ENCODE data around the gene CISH.

The CISH gene

GRCh38 chr3:50611464-50612233, at the start of gene CISH:
Gene CISH (minus strand): TSS chr3:50611774. CDS start chr3:50611650, 124 bp downstream.
- DNase-seq (ENCODE audit: low read depth in 2 of 2, low spot score in 1 of 2) = peak; percentile 92 to 93

GRCh38 chr3:50660386-50660785, 48.8 kb upstream of the CISH start:
- no peak for DNase-seq (ENCODE audit: low read depth in 2 of 2, low spot score in 1 of 2)

- no peak for DNase-seq (ENCODE audit: low read depth in 2 of 2, low spot score in 1 of 2)
Measured at GRCh38 chr3:50658831-50659230, 47.3 kb upstream of the CISH start.

GRCh38 chr3:50658416-50658815, 46.8 kb upstream of the CISH start:
- DNase-seq (ENCODE audit: low read depth in 2 of 2, low spot score in 1 of 2) = no peak

GRCh38 chr3:50657816-50658215, 46.2 kb upstream of the CISH start:
- DNase-seq (ENCODE audit: low read depth in 2 of 2, low spot score in 1 of 2) = no peak

- no peak for DNase-seq (ENCODE audit: low read depth in 2 of 2, low spot score in 1 of 2)
Measured at GRCh38 chr3:50657407-50657806, 45.8 kb upstream of the CISH start.

GRCh38 chr3:50656417-50657195, 45.0 kb upstream of the CISH start:
- DNase-seq (ENCODE audit: low read depth in 2 of 2, low spot score in 1 of 2) = no peak

- DNase-seq (ENCODE audit: low read depth in 2 of 2, low spot score in 1 of 2) = no peak
Measured at GRCh38 chr3:50655009-50655830, 43.6 kb upstream of the CISH start.

- no peak for DNase-seq (ENCODE audit: low read depth in 2 of 2, low spot score in 1 of 2)
Measured at GRCh38 chr3:50653937-50654595, 42.5 kb upstream of the CISH start.

- no peak for DNase-seq (ENCODE audit: low read depth in 2 of 2, low spot score in 1 of 2)
Measured at GRCh38 chr3:50652709-50653108, 41.1 kb upstream of the CISH start.

- no peak for DNase-seq (ENCODE audit: low read depth in 2 of 2, low spot score in 1 of 2)
Measured at GRCh38 chr3:50651920-50652529, 40.5 kb upstream of the CISH start.

- DNase-seq (ENCODE audit: low read depth in 2 of 2, low spot score in 1 of 2) = no peak
Measured at GRCh38 chr3:50651445-50651844, 39.9 kb upstream of the CISH start.

- DNase-seq (ENCODE audit: low read depth in 2 of 2, low spot score in 1 of 2) = no peak
Measured at GRCh38 chr3:50650018-50650417, 38.4 kb upstream of the CISH start.

GRCh38 chr3:50649451-50649931, 37.9 kb upstream of the CISH start:
- no peak for DNase-seq (ENCODE audit: low read depth in 2 of 2, low spot score in 1 of 2)

- DNase-seq (ENCODE audit: low read depth in 2 of 2, low spot score in 1 of 2) = no peak
Measured at GRCh38 chr3:50648944-50649343, 37.4 kb upstream of the CISH start.

GRCh38 chr3:50648313-50648712, 36.7 kb upstream of the CISH start:
- no peak for DNase-seq (ENCODE audit: low read depth in 2 of 2, low spot score in 1 of 2)

GRCh38 chr3:50645378-50645777, 33.8 kb upstream of the CISH start:
- no peak for DNase-seq (ENCODE audit: low read depth in 2 of 2, low spot score in 1 of 2)

GRCh38 chr3:50644561-50644960, 33.0 kb upstream of the CISH start:
- DNase-seq (ENCODE audit: low read depth in 2 of 2, low spot score in 1 of 2) = no peak

GRCh38 chr3:50642382-50642781, 30.8 kb upstream of the CISH start:
- DNase-seq (ENCODE audit: low read depth in 2 of 2, low spot score in 1 of 2) = no peak

GRCh38 chr3:50639055-50639494, 27.5 kb upstream of the CISH start:
- DNase-seq (ENCODE audit: low read depth in 2 of 2, low spot score in 1 of 2) = no peak

Measured in stimulated activated CD8-positive, alpha-beta memory T cell treated with anti-CD3 and anti-CD28 coated beads, Interleukin-4, amount 100 ng/mL, for 4 hours (primary cell).